Measurements from ENCODE around the gene DLGAP3.
A peak's percentile ranks its signal among the peaks of the same experiment; 100 is the strongest.

DLGAP3 gene

DNA sequence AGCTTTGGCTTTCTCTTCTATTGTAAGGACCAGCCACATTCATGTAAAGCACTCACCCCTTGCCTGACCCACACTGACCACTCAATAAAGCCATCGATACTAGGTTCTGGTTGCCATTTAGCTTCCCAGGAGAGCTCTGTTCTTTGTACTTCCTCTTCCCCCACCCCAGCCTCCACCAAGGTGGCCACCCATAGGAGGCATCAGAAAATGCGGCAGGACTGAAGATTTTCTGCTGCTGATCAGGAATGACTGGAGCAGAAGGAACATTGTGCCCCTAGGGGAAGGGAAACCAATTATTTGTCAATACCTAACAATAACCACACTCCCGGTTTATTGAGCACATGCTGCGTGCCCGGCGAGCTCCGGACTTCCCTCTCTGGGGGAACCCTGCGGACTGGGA lies 64.7 kb downstream of the DLGAP3 start:
- no peak for DNase-seq

DNA sequence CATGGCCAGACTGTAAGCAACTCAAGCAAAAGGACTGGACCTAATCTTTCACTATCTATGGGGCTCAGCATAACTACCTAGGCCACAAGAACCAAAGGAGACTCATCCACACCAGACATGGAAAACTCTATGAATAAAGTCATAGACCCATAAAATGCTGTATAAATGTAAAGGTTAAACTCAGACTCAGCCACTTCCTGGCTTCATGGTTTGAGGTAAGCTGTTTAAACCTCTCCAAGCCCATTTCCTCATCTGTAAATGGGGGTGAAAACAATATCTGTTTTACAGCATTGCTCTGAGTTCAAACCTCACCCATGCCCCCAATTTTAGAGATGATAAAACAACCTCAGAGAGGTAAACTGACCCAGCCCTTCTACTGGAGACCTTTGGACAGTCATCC lies 65.9 kb downstream of the DLGAP3 start:
- no peak for DNase-seq

DNA sequence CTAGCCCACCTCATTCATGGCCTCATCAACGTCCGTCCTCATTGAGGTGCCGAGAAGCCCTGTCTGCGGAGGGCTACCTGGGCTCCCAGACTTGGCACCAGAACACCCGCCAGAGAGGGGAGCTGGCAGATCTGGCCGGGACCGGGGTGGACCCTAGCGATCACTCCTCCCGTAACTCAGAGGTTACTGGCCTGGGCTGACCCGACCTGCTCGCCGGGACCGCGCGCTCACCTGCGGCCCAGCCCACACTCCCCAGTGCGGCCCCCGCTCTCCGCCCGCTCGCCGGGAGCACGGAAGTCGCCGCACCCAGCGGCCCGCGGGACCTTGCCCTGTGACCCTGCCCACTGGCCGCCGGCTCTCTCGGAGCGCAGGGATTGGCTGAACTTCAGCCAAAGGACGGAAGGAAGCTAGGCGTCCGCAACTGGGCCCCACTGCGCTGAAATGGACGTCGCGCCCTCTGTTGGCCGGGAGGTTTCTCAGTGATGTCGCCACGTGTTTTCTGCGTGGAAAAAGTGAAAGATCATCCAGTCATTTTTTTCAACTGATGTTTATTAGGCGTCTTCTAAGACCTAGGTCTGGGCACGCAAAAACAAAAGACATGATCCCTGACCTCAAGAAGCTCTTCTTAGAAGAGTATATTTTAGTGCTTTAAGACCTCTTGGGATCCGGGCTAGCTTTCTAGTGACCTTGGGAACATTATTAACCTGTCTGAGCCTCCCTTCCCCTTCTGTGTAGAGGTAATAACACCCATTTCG lies 69.8 kb downstream of the DLGAP3 start, which contains the start of gene SMIM12:
Gene SMIM12 (minus strand): TSS at position 304 of the 755 bp plus-strand sequence. CDS start 3,772 bp downstream, outside the sequence.
- peak; percentile 83 for DNase-seq

DNA sequence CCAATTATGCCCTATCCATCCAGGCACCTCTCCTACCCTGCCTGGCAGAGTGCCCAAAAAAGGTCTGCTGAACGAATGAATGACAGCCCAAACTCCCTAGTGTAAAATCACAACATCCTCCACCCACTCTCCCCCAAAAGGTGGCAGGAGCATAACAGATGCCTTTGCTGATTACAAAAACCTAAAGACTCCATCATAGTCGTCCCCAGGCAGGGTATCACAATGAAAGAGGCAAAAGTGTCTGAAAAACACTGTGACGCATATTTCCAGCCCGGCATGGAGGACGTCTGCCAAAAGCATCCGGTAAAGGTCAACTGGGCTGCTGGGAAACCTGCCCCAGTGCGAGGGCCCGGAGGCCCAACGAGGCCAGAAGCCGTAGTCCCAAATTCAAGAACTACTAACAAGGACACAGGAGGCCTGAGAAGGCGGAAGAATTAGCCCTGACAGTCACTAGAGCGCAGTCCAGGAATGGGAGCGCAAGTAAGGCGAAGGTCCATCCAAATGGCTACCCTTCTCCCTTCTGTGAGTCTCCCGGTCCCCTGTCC lies 70.5 kb downstream of the DLGAP3 start:
- DNase-seq, result peak; percentile 26

DNA sequence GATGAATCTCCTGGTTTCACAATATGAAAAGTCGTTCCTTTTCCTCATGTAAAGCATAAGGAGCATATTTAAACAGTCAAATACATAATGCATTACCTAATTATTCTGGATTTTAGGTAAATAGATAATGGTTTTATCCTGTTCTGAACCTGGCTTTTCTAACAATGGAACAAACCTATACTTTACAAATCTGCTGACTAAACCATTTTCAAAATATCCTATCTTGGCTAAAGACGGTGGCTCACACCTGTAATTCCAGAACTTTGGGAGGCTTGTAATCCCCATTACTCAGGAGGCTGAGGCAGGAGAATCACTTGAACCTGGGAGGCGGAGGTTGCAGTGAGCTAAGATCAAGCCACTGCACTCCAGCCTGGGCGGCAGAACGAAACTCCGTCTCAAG lies 72.8 kb downstream of the DLGAP3 start:
- DNase-seq, result no peak

DNA sequence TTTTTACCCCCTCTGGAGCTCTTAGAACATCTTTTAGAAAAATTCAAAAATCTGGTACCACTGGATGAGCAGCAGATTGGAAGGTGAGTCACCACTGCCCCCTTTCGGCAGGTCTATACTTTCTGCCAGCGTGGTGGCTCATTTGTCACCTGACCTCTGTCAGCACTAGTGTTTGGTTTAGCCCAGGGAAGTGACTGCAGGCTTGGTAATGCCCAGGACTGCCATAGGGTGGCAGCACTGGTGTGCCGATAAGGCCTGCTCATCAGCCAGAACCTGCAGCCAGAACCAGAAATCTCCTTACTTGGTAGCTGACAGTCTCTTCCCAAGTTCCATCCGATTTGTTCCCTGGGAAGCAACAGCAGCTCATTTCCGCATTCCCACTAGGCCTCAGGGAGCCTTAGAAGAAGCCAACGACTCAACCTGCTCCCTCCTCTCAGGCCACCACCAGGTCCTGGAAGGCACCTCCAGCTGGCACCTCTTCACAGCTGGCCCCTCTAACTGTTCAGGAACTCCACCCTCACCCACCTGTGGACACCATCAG lies 76.7 kb downstream of the DLGAP3 start:
- DNase-seq, result peak; percentile 84

DNA sequence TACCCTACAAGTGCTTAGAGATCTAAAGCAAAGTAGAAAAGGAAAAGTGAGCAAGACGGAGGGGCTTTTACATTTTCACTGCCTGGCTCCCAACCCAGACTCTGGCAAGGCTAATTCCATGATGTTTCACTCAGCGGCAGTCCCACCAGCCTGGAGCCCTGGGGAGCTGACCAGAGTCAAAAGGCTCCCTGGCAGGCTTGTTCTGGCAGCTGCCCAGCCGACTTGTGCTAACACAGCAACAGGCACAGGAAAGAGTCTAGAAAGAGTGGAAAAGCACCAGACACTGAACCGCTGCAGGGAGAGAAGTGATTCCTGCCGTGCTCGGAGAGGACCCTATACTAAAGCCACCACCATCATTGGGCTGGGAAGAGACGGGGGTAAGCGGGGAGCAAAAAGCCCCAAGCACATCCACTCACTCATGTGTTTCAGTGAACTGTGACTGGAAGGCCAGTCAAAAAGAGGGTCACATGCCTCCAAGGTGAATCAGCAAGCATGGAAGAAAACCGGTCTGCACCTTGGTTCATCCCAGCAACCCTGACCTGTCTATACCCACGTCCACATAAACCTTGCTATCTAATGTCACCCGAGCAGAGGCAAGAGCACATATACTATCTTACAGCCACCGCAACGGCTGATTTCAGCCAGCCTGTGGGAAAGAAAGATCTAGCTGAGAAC lies 77.9 kb downstream of the DLGAP3 start:
- DNase-seq, result no peak

DNA sequence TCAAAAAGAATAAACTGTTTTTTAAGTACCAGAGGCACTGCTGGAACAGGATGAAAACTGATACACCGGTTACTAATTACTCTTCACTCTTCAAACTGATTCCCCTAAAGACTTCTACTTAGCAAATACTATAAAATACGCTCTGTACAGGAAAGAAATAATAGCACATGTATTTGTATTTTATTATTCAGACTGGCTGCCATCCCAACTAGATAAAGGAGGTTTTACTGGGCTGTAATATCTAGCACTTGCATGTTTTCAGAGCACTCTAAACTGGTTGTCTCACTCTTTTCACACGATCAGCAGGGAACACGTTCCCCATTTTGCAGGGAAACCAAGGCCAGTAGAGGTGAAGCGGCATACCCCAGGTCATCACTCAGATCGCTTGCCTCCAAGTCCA lies 79.1 kb downstream of the DLGAP3 start:
- DNase-seq, result no peak

DNA sequence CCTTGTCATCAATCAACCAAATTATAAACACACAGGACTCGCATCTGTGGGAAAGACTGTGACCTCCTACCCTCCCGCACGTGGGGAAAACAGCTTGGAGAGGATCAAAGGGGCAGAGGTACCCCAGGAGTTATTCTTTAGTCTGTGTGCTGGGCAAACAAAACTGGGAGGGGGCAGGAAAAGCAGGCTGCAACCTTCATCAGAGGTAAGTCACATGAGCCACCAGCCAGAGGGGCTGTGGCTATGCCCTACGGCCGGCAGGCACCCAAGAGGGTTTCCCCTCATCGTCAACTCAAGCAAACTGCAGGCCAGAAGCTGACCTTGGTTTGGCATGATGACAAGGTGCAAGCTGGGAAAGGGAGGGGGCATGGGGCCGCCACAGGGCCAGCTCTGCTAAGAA lies 82.4 kb downstream of the DLGAP3 start:
- no peak for DNase-seq

DNA sequence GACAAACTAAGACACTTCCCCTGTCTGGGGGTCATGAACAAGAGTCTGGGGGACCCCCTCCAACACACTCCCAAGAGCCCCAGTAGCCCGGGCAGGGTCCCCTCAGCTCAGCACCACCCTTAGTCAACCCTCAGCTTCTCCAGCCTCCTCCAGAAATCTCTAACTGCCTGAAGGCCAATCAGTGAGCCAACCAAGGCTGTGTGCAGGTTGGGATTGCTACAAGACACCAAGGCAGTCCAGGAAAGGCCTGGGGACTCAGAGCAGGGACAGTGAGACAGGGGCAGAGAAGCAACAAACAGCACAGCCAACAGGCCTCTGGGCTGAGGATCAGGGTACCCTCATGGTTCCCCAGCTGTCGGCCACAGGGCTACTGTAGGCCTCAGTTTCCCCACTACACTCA lies 83.2 kb downstream of the DLGAP3 start:
- DNase-seq, result no peak

DNA sequence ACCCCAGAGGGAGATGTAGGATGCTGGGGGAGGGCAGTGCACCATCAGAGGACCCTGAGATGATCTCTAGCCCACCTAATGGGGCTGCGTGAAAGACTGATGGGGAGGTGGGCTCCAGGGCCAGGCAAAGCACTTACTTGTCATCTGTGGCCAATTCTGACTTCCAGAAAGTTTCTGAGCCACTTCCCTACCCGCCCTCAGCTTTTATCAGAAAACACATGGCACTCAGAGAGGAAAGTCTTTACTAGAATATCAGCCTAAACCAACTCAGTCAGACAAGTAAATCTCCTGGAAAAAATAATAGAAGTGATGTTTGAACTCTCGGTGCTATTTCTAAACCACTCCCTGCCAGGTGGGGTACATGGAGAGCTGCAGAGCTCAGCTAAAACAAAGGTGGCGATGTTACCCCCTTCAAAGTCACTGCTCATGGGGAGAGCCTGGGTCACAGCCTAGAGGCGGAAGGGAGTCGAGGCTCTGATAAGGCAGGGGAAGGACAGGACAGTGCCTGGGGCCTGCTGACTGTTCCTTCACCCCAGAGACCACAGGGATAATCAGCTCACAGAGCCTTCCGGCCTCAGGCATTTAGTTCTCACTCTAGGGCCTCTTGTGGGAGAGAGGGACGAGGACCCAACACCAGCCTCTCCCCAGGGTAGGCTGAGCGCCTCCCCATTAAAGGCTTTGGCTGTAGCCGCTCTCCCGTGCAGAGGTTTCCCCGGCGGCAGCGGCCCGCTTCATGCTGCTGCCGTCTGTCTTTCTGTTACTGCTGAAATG lies 84.1 kb downstream of the DLGAP3 start:
- DNase-seq, result no peak

DNA sequence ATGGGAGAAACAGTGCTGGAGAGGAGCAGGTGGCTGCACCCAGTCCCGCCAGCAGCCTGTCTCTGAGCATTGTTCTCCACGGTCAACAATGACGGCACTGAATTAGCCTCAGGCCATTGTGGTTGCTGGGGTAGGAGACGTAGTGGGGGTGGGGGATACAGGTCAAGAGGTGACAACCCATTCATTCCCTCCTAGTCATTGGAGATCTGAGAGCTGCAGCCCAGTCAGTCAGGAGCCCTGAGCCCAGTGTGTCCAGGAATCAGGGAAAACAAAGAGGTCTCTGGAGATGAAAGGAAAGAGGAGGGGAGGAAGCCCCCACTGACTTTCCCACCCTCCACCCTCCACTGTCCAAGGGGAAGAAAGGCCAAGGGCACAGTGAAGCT lies 85.2 kb downstream of the DLGAP3 start:
- no peak for DNase-seq

DNA sequence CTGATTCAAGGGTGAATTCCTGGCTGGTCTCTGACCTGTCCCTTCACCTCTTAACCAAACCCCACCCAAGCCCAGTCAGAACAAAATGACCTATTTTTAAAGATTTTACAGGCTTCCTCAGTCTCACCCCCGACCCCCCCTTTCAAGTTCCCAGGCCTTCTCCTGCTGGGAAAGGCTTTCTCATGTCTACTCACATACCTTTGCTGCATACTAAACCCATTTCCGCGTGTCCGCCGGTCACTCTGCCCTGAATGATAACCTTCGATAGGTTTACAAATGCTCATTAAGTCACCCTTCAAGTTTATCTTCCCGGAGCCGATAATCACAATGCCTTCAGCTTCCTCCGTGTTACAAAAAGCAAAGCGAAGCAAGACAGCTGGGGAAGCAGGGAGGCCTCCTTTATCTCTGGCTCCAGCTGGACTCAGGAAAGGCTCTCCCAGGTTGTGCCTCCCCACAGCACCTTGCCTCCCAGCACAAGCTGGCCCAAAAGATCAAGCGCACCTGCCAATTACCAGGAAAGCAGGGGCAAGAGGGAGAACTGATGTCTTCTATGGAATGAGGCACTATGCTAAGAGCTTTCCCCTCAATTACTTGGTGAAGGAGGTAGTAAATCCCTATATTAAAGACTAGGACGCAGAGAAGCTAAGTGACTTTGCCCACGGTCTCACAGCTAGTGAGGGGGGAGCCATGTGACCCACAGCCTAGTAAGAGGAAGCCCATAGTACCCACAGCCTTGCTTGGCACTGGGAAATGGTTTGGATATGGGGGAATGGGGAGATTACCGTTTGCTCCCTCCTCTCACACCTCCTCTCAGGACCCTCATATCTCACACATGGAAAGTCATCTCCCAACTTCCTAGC lies 85.8 kb downstream of the DLGAP3 start:
- no peak for DNase-seq

DNA sequence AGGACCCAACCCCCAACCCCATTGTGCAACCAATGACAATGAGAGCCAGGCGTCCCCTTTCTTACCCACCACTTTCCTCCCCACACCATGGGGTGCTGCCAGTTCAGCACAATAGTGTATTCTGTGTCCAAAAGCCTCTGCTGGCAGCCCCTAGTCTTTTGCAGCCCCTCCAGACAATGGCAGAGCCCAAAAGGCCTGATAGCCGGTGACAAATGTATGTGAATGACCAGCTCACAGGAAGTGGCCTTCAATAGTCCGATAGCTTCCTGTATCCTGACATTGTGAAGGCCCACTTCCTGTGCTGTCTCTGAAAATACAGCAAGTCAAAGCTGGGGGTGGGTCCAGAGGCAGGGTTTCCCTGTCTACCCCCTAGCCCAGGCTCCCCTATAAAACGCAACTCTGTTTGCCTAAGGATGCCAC lies 86.5 kb downstream of the DLGAP3 start:
- DNase-seq, result no peak

DNA sequence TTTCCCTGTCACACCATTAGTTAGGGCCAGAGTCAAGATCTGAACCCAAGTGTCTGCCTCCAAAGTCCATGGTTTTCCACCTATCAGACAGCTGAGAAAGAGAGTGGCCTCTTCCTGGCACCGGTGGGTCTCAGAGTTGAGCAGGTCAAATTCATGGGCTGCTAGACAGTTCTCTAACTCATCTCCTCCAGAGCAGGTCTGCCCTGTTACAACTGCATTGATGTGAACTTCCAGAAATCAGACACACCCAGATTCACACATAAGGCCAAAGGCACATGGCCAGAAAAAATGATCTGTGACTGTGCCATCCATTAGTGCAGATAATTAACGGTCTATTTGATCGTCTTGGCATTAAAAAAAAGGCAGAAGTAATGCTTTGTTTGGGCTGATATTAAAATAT lies 87.4 kb downstream of the DLGAP3 start:
- DNase-seq, result no peak

DNA sequence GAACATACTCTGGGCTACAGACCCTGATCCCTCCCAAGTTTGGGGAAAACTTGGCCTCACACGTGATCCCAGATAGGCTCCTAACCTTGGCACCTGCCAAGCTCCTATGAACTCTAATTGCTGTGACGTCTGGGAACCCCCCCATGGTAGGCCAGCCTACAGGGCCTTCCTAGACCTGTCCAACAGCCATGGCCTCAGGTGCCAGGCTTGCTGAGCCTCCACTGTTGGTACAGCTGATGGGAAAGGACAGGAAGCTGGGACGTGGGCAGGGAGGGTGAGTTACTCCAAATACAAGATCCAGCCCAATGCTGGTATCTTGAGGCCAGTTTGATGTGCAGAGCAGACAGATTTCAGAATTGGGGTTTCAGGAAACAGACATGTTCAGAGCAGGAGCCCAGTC lies 89.0 kb downstream of the DLGAP3 start:
- DNase-seq, result no peak

DNA sequence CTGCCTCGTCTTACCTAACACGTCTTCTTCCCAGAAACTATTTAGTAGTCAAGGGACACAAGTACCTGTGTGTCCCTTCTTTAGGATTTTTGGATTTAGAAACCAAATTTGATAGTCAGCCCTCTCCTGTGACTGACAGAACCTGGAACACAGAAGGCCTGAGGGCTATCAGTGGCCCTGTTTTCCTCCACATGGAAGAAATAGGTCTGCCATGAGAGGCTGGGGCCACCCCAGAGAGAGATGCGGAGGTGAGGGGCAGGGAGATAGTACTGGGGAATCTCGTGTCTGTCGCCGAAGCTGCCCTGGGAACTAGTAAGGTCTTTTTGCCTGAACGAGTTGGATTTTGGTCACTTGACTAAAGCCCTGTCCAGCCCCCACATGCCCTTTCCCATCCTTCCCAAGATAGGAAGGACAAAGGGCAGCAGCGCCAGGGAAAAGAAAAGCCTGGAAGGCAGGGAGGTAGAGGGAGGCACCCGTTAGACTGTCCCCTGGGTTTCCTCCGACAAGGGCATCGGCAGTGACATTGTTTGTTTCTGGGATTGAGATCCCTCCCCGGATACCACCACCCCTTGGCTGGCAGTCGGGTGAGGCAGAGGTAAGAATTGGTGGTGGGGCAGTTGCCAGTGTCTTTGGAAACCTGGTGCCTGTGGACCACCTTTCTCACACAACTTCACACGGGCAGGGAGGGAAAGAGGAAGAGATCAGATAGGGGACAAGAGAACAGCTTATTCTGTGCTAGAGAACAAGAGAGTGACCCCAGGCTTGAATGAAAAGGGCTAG lies 89.7 kb downstream of the DLGAP3 start:
- no peak for DNase-seq

DNA sequence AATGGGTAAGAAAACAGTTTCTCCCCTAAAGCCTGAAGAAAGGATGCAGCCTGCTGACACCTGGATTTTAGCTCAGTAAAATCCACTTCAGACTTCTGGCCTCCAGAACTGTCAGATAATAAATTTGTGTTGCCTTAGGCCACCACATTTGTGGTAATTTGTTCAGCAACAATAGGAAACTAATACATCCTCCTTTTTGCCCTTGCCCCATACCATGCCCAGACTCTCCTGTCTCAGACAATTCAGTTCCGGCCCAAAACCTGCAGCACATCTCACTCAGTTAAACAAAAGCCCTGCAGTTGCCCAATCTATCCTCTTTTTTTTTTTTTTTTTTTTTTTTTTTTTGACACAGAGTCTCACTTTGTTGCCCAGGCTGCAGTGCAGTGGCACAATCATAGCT lies 95.7 kb downstream of the DLGAP3 start:
- DNase-seq, result no peak

DNA sequence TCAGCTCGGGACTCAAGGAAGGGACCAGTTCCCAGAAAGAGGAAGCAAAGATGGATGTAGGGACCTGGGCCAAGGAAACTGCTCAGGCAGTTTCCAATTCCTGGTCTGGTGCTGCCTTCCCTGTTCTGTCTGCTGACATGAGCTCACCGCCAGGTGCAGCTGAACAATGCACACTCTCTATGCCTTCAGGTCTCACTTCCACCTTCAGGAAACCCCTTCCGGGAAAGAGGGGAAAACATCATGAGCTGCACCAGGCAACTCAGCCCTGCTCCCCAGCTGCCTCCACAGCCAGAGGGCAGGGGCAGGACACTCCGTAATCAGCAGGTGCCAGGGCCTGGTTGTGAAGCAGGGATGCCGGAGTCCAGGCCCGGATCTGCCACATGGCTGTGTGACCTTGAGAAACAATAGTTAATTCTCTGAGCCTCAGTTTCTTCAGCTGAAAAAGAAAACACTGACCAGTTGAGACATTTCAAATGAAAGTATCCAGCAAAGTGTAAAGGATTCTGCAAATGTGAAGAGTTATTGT lies 97.7 kb downstream of the DLGAP3 start:
- no peak for DNase-seq

DNA sequence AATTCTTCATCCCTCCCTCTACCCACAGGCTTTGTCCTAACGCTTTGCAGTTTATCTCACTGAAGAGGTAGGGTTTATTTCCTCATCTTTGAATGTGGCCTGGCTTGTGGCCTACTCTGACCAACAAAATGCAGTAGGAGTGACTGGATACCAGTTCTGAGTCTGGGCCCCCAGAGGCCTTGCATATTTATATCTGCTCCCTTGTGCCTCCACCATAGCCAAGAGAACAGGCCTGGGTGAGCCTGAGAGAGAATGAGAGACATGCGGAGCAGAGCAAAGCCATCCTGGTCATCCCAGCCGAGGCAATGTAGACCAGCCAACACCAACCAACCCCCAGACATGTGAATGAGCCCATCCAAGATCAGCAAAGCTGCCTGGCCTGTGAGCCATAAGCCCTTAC lies 100.2 kb downstream of the DLGAP3 start:
- no peak for DNase-seq

DNA sequence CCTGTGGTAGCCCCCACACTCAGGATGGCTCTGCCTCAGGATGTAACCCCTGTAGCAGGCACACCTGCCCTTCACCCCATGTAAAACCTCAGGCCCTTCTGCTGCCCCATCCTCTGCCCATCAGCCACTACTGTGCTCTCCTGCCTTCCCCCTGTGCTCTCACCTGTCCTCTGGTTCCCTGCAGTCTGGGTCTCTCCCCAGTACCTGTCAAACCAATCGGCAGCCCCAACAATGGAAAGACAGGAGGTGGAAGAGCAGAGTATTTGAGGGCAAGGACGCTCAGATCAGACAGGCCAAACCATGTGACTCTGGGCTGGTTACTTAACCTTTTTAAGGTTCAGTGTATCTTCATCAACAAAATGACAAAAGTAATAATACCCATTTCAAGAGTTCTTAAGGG lies 100.8 kb downstream of the DLGAP3 start:
- no peak for DNase-seq

Measured in effector CD4-positive, alpha-beta T cell (primary cell).